ENCODE results near the gene BCR. TPM values are rescaled to one million over a fixed set of nuclear protein-coding genes. Genes with fewer than 3 reads are reported as not detected.

BCR gene
- polyA plus RNA-seq, 1 donor (not counting 4 experiments of a cell fraction or from before 2014, with no cell fraction given): 25.8 TPM

DNA sequence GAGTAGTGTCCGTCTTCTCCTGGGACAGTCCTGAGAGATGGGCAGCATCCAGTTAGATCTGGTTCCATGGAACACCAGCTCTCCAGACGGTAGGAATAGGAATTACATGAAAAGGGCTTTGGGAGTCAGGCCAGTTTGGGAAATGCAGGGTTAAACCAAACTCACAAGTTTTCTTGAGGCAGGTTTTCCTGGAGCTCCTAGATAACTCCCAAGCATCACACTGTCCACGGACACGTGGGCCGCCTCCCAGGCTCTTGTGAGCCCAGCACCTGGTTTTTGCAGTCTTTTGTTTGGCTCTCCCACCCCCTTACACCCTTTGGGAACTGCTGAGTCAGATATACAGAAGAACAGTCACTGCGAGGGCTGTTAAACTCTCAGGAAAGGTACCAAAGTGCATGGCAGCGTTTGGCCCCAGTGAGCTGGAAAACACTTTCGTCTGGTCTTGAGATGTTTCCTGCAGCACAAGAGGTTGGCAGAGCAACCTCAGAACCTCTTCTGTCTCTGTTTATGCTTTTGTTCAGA, 90.0 kb downstream of the BCR start:
- Histone ChIP-seq H3K27ac (ENCODE audit: control insufficient read depth, insufficient read depth, low read length) (no peak overlapping the region), H3K27me3 (ENCODE audit: control insufficient read depth, extremely low read depth, insufficient read depth, low read length) (no peaks in the 10 kb centered on the region), H3K36me3 (ENCODE audit: control insufficient read depth in 2 of 2, extremely low read depth in 1 of 2, insufficient read depth in 2 of 2, low read length in 2 of 2) (peaks cover 39 to 54% of the 10 kb centered on the region in 2 experiments), H3K9me3 (ENCODE audit: control insufficient read depth, low read depth, low read length) (no peaks in the 10 kb centered on the region), H3K9me1 (ENCODE audit: control insufficient read depth, extremely low read depth, insufficient read depth, low read length) (no peaks in the 10 kb centered on the region), H4K20me1 (ENCODE audit: control insufficient read depth, extremely low read depth, insufficient read depth, low read length) (no peaks in the 10 kb centered on the region), H3K9ac (ENCODE audit: control insufficient read depth, extremely low read depth, insufficient read depth, low read length) (no peak overlapping the region), H2AFZ (ENCODE audit: control insufficient read depth, low read length) (no peak overlapping the region), H3K79me2 (ENCODE audit: control insufficient read depth, insufficient read depth, low read length) (no peaks in the 10 kb centered on the region), H3K4me2 (ENCODE audit: control insufficient read depth, extremely low read depth, insufficient read depth, low read depth, low read length) (no peak overlapping the region), H3K4me3 (ENCODE audit: control insufficient read depth in 2 of 3, extremely low read depth in 1 of 3, insufficient read depth in 2 of 3, low read depth in 1 of 3, low read length in 3 of 3) (no peak overlapping the region), H3K4me1 (ENCODE audit: control insufficient read depth, extremely low read depth, insufficient read depth, low read length) (no peaks in the 10 kb centered on the region)
- dilution Hi-C loops (cut with MboI; ENCODE audit: extremely low pct_ligation_motif_present, low sequenced_read_pairs): no loop called here
- DNase-seq (ENCODE audit: low read depth, low spot score) (no peak), FAIRE-seq (no peak)
- TF ChIP-seq EZH2 (IDR thresholded peaks at IDR 0.05; ENCODE audit: low read length): no peak
- TF ChIP-seq, protein P1, sequence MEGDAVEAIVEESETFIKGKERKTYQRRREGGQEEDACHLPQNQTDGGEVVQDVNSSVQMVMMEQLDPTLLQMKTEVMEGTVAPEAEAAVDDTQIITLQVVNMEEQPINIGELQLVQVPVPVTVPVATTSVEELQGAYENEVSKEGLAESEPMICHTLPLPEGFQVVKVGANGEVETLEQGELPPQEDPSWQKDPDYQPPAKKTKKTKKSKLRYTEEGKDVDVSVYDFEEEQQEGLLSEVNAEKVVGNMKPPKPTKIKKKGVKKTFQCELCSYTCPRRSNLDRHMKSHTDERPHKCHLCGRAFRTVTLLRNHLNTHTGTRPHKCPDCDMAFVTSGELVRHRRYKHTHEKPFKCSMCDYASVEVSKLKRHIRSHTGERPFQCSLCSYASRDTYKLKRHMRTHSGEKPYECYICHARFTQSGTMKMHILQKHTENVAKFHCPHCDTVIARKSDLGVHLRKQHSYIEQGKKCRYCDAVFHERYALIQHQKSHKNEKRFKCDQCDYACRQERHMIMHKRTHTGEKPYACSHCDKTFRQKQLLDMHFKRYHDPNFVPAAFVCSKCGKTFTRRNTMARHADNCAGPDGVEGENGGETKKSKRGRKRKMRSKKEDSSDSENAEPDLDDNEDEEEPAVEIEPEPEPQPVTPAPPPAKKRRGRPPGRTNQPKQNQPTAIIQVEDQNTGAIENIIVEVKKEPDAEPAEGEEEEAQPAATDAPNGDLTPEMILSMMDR (optimal IDR thresholded peaks at IDR 0.05 in 1 of 3, IDR thresholded peaks at IDR 0.05 in 1 of 3, conservative IDR thresholded peaks at IDR 0.05 in 1 of 3; ENCODE audit: extremely low read depth in 1 of 3, insufficient read depth in 2 of 3, low read length in 3 of 3): no peak

DNA sequence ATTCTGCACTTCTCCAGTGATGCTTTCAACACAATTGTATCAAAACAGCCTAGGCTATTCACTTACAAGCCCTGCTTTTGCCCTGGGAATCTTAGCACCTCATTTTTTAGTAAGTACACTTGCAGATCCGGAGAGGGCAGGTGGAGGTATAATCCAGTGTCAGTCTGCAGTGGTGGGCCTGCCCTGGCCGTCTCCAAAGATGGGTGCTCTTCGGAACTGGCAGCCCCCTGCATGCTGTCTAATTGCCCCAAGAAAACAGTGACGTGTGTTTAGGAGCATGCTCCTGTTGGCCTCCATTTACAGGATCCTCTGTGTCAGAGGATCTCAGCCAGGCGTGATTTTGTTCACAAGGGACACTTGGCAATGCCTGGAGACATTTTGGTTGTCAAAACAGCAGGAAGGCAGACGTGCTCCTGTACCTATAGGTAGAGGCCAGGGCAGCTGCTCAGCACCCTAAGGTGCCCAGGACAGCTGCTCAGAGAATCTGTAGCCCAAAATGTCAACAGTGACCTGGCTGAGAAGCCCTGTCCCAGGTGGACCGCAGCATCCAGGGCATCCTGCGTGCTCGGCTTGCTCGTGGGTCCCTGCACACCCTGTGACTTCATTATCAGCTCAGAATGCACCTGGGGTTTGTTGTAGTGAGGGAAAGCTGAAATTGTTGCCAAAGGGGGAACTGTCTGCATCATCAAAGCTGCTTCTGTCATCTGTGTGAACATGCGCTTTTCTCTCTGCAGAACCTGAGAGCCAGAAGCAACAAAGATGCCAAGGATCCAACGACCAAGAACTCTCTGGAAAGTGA, 90.7 kb downstream of the BCR start:
- no peak overlapping the region for H3K9ac ChIP-seq (ENCODE audit: control insufficient read depth, extremely low read depth, insufficient read depth, low read length)
- dilution Hi-C loops (cut with MboI; ENCODE audit: extremely low pct_ligation_motif_present, low sequenced_read_pairs): no loop called here
- no peak overlapping the region for H2AFZ ChIP-seq (ENCODE audit: control insufficient read depth, low read length)
- H3K79me2 ChIP-seq (ENCODE audit: control insufficient read depth, insufficient read depth, low read length): no peaks in the 10 kb centered on the region
- H3K4me3 ChIP-seq (ENCODE audit: control insufficient read depth in 2 of 3, extremely low read depth in 1 of 3, insufficient read depth in 2 of 3, low read depth in 1 of 3, low read length in 3 of 3): no peak overlapping the region
- H3K4me2 ChIP-seq (ENCODE audit: control insufficient read depth, extremely low read depth, insufficient read depth, low read depth, low read length): no peak overlapping the region
- no peaks in the 10 kb centered on the region for H3K9me1 ChIP-seq (ENCODE audit: control insufficient read depth, extremely low read depth, insufficient read depth, low read length)
- TF ChIP-seq EZH2 (IDR thresholded peaks at IDR 0.05; ENCODE audit: low read length): no peak
- TF ChIP-seq, protein P1 (optimal IDR thresholded peaks at IDR 0.05 in 1 of 3, IDR thresholded peaks at IDR 0.05 in 1 of 3, conservative IDR thresholded peaks at IDR 0.05 in 1 of 3; ENCODE audit: extremely low read depth in 1 of 3, insufficient read depth in 2 of 3, low read length in 3 of 3): no peak
- DNase-seq (ENCODE audit: low read depth, low spot score) (no peak), FAIRE-seq (no peak)
- no peaks in the 10 kb centered on the region for H3K27me3 ChIP-seq (ENCODE audit: control insufficient read depth, extremely low read depth, insufficient read depth, low read length)
- H3K27ac ChIP-seq (ENCODE audit: control insufficient read depth, insufficient read depth, low read length): no peak overlapping the region
- peaks cover 44 to 57% of the 10 kb centered on the region in 2 experiments for H3K36me3 ChIP-seq (ENCODE audit: control insufficient read depth in 2 of 2, extremely low read depth in 1 of 2, insufficient read depth in 2 of 2, low read length in 2 of 2)
- H3K9me3 ChIP-seq (ENCODE audit: control insufficient read depth, low read depth, low read length): no peaks in the 10 kb centered on the region
- no peaks in the 10 kb centered on the region for H4K20me1 ChIP-seq (ENCODE audit: control insufficient read depth, extremely low read depth, insufficient read depth, low read length)
- no peaks in the 10 kb centered on the region for H3K4me1 ChIP-seq (ENCODE audit: control insufficient read depth, extremely low read depth, insufficient read depth, low read length)
